WERI-Rb-1 (cell line): ENCODE data around the gene COL13A1.

Experiments used
- DNase-seq: peaks from one replicate; pipeline ENCODE4 v3.0.0-alpha.2; 2020
- H3K27ac ChIP-seq: fragments of 250-450 bp; sonication (Bioruptor Pico); 2 replicates; pipeline ENCODE4 v1.5.1; 2020; ENCODE audit warnings: mild to moderate bottlenecking, moderate library complexity
- H3K27me3 ChIP-seq: fragments of 250-450 bp; sonication (Bioruptor Pico); 2 replicates; pipeline ENCODE4 v1.5.1; 2021; ENCODE audit warnings: mild to moderate bottlenecking, low read depth, moderate library complexity; ENCODE audit not compliant: insufficient read depth, severe bottlenecking
- H3K36me3 ChIP-seq: fragments of 250-450 bp; sonication (Bioruptor Pico); 2 replicates; pipeline ENCODE4 v1.5.1; 2020; ENCODE audit warnings: mild to moderate bottlenecking, moderate library complexity
- H3K4me3 ChIP-seq: 2 replicates; pipeline ENCODE4 v1.5.1; 2011; ENCODE audit warnings: low read depth, mild to moderate bottlenecking, control low read depth, low read length
- H3K9me3 ChIP-seq: fragments of 250-450 bp; sonication (Bioruptor Pico); 2 replicates; pipeline ENCODE4 v1.5.1; 2021; ENCODE audit warnings: mild to moderate bottlenecking, moderate library complexity; ENCODE audit not compliant: severe bottlenecking
- TF ChIP-seq, protein P1 (sequence below): IDR thresholded peaks from 2 replicates; pipeline ENCODE4 v1.5.1; 2011; ENCODE audit warnings: low read depth, mild to moderate bottlenecking, control low read depth, inconsistent platforms, low read length

Gene COL13A1

DNA sequence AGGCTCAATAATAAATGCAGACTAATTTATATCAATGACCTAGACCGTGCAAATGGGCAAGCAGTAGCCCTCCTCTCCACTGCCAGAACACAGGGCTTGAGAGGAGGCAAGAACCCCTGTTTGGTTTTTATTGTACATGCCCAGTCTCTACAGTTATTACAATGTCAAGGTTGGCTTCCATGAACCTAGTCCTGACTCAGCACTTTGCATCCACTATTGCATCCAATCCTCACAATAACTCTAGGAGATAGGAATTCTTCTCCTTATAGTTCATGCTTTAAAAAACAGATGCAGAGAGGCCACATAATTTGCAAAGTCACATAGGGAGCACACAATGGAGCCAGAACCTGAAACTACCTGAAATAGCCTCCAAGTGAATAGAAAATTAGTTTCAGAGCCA is 7.0 kb upstream of the COL13A1 start:
- Histone ChIP-seq H3K9me3 (peaks cover 8% of the 10 kb centered on the region), H3K36me3 (no peaks in the 10 kb centered on the region), H3K27me3 (no peaks in the 10 kb centered on the region), H3K27ac (no peak overlapping the region), H3K4me3 (no peak overlapping the region)
- no peak for DNase-seq
- TF ChIP-seq, protein P1, sequence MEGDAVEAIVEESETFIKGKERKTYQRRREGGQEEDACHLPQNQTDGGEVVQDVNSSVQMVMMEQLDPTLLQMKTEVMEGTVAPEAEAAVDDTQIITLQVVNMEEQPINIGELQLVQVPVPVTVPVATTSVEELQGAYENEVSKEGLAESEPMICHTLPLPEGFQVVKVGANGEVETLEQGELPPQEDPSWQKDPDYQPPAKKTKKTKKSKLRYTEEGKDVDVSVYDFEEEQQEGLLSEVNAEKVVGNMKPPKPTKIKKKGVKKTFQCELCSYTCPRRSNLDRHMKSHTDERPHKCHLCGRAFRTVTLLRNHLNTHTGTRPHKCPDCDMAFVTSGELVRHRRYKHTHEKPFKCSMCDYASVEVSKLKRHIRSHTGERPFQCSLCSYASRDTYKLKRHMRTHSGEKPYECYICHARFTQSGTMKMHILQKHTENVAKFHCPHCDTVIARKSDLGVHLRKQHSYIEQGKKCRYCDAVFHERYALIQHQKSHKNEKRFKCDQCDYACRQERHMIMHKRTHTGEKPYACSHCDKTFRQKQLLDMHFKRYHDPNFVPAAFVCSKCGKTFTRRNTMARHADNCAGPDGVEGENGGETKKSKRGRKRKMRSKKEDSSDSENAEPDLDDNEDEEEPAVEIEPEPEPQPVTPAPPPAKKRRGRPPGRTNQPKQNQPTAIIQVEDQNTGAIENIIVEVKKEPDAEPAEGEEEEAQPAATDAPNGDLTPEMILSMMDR: no peak

- DNase-seq: no peak
- TF ChIP-seq, protein P1: no peak
- H3K36me3 ChIP-seq: no peaks in the 10 kb centered on the region
- no peak overlapping the region for H3K4me3 ChIP-seq
- no peaks in the 10 kb centered on the region for H3K27me3 ChIP-seq
- H3K9me3 ChIP-seq: peaks cover 8% of the 10 kb centered on the region
- H3K27ac ChIP-seq: no peak overlapping the region
These were observed 6.3 kb upstream of the COL13A1 start for GRCh38 chr10:69795242-69795934.

DNA sequence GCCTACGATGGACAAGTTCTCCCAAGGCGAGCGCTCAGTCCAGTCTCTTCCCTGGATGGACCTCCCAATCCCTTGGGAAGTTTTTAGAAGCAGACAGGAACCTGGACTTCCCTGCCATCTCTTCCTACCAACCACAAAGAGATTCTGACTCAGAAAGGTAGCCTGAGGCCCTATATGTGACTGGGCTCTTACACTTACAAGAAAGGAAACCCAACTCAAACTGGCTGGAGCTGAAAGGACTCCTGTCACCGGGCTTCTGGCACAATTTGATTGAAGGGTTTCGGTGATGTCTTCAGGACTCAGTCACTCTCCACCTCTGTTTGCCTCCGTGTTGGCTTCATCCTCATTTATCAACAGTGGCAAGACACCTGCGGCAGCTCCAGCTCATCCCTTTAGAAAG is 3.7 kb upstream of the COL13A1 start:
- no peaks in the 10 kb centered on the region for H3K27me3 ChIP-seq
- H3K9me3 ChIP-seq: peaks cover 8% of the 10 kb centered on the region
- H3K4me3 ChIP-seq: no peak overlapping the region
- TF ChIP-seq, protein P1: no peak
- no peaks in the 10 kb centered on the region; the same call in 1 of the 2 replicates for H3K36me3 ChIP-seq
- H3K27ac ChIP-seq: no peak overlapping the region
- no peak for DNase-seq

GRCh38 chr10:69800109-69800508 is 1.6 kb upstream of the COL13A1 start:
- TF ChIP-seq, protein P1: peak; percentile 80
- DNase-seq: peak; percentile 73

GRCh38 chr10:69800665-69801064 is 1.0 kb upstream of the COL13A1 start:
- Histone ChIP-seq H3K27me3 (no peaks in the 10 kb centered on the region), H3K36me3 (no peaks in the 10 kb centered on the region; the same call in 1 of the 2 replicates), H3K27ac (no peak overlapping the region), H3K9me3 (peaks cover 2% of the 10 kb centered on the region), H3K4me3 (no peak overlapping the region)
- TF ChIP-seq, protein P1: no peak
- DNase-seq: no peak

More at GRCh38 chr10:69800109-69800508, 1.6 kb upstream of the COL13A1 start:
- Histone ChIP-seq H3K36me3 (no peaks in the 10 kb centered on the region; the same call in 1 of the 2 replicates), H3K9me3 (peaks cover 7% of the 10 kb centered on the region), H3K27ac (no peak overlapping the region), H3K27me3 (no peaks in the 10 kb centered on the region), H3K4me3 (no peak overlapping the region)

- H3K36me3 ChIP-seq: no peaks in the 10 kb centered on the region; the same call in 1 of the 2 replicates
- H3K27ac ChIP-seq: peak overlapping the region; percentile 26; the same call in 1 of the 2 replicates
- DNase-seq: peak; percentile 89
- TF ChIP-seq, protein P1: peak; percentile 71
- peak overlapping the region; percentile 85 for H3K4me3 ChIP-seq
- no peaks in the 10 kb centered on the region for H3K9me3 ChIP-seq
- no peaks in the 10 kb centered on the region for H3K27me3 ChIP-seq
These were observed 642 bp upstream of the COL13A1 start for GRCh38 chr10:69801094-69801433.
